Mesothelial cell of epicardium (in vitro differentiated cells): ENCODE results near the gene SEMA5A. TPM values are rescaled to one million over a fixed set of nuclear protein-coding genes. Genes with fewer than 3 reads are reported as not detected.

Source experiments
- DNase-seq, 2 experiments: peaks; one replicate each; pipeline ENCODE4 v3.0.0; 2021; ENCODE audit warnings: low spot score in 2 of 2; ENCODE audit not compliant: unreplicated experiment in 2 of 2
- H3K27ac Mint-ChIP-seq: 2 replicates; pipeline ENCODE4 v1.8.0; 2021; ENCODE audit warnings: mixed read lengths
- H3K27me3 Mint-ChIP-seq: 2 replicates; pipeline ENCODE4 v1.8.0; 2021; ENCODE audit warnings: low read depth, mixed read lengths
- H3K36me3 Mint-ChIP-seq: 2 replicates; pipeline ENCODE4 v1.8.0; 2021; ENCODE audit warnings: mixed read lengths
- H3K4me1 Mint-ChIP-seq: 2 replicates; pipeline ENCODE4 v1.8.0; 2021; ENCODE audit warnings: mixed read lengths
- H3K4me3 Mint-ChIP-seq: 2 replicates; pipeline ENCODE4 v1.8.0; 2021; ENCODE audit warnings: mild to moderate bottlenecking, moderate library complexity, mixed read lengths
- H3K9me3 Mint-ChIP-seq: 2 replicates; pipeline ENCODE4 v1.8.0; 2021; ENCODE audit warnings: mixed read lengths
- CTCF ChIP-seq: fragments of 200-600 bp; sonication (generic); IDR thresholded peaks from one replicate; pipeline ENCODE4 v1.5.0; 2021; ENCODE audit warnings: antibody characterized with exemption; ENCODE audit not compliant: unreplicated experiment
- total RNA-seq: library from RNA; stranded (reverse); gene quantifications from 3 replicates; pipeline ENCODE4 v1.2.1, GENCODE V29; 2021

Gene SEMA5A
- total RNA-seq, 1 donor from 2014 or later = 26.7 TPM

- Mint-ChIP-seq H3K4me3 (no peak overlapping the region), H3K4me1 (peaks cover 16% of the 10 kb centered on the region), H3K9me3 (peaks cover 23% of the 10 kb centered on the region), H3K27ac (no peak overlapping the region), H3K36me3 (peaks cover 10% of the 10 kb centered on the region), H3K27me3 (no peaks in the 10 kb centered on the region)
- TF ChIP-seq CTCF = no peak
- no peak for DNase-seq
These were observed 63.5 kb downstream of the SEMA5A start for GRCh38 chr5:9482381-9482780.

- Mint-ChIP-seq H3K9me3 (peaks cover 28% of the 10 kb centered on the region), H3K27me3 (no peaks in the 10 kb centered on the region), H3K4me1 (peaks cover 16% of the 10 kb centered on the region), H3K4me3 (no peak overlapping the region), H3K27ac (peak overlapping the region; percentile 45), H3K36me3 (peaks cover 16% of the 10 kb centered on the region)
- no peak for TF ChIP-seq CTCF
- no peak for DNase-seq
These were observed 65.4 kb downstream of the SEMA5A start for GRCh38 chr5:9480499-9480898.

GRCh38 chr5:9479990-9480389, 65.9 kb downstream of the SEMA5A start:
- DNase-seq = no peak
- H3K27ac Mint-ChIP-seq = no peak overlapping the region
- peaks cover 16% of the 10 kb centered on the region for H3K36me3 Mint-ChIP-seq
- H3K27me3 Mint-ChIP-seq = no peaks in the 10 kb centered on the region
- peaks cover 26% of the 10 kb centered on the region for H3K9me3 Mint-ChIP-seq
- no peak overlapping the region for H3K4me3 Mint-ChIP-seq
- no peak for TF ChIP-seq CTCF
- H3K4me1 Mint-ChIP-seq = peaks cover 16% of the 10 kb centered on the region

GRCh38 chr5:9479361-9479760, 66.5 kb downstream of the SEMA5A start:
- peaks cover 26% of the 10 kb centered on the region for H3K9me3 Mint-ChIP-seq
- H3K4me1 Mint-ChIP-seq = peaks cover 15% of the 10 kb centered on the region
- no peak overlapping the region for H3K27ac Mint-ChIP-seq
- no peak overlapping the region for H3K4me3 Mint-ChIP-seq
- no peak for DNase-seq
- TF ChIP-seq CTCF = no peak
- no peaks in the 10 kb centered on the region for H3K27me3 Mint-ChIP-seq
- H3K36me3 Mint-ChIP-seq = peaks cover 16% of the 10 kb centered on the region

- DNase-seq = no peak
- TF ChIP-seq CTCF = no peak
- no peaks in the 10 kb centered on the region for H3K4me1 Mint-ChIP-seq
- no peaks in the 10 kb centered on the region for H3K27me3 Mint-ChIP-seq
- peaks cover 16% of the 10 kb centered on the region for H3K36me3 Mint-ChIP-seq
- H3K4me3 Mint-ChIP-seq = no peak overlapping the region
- no peak overlapping the region for H3K27ac Mint-ChIP-seq
- peaks cover 26% of the 10 kb centered on the region for H3K9me3 Mint-ChIP-seq
These were observed 68.3 kb downstream of the SEMA5A start for GRCh38 chr5:9477537-9477936.
